GM21381 (cell line): ENCODE measurements around the gene ZCCHC24.
"Not testable (repeated sequence)": the region's sequence is repeated elsewhere in the genome, so short reads cannot be mapped to it uniquely, and the experiment has no call there.

ENCODE experiments used
- ATAC-seq: cut with Tn5 transposase; IDR thresholded peaks from one replicate; pipeline ENCODE4 v1.9.1; 2021; ENCODE audit warnings: mild to moderate bottlenecking, moderate library complexity; ENCODE audit not compliant: unreplicated experiment

The ZCCHC24 gene

DNA sequence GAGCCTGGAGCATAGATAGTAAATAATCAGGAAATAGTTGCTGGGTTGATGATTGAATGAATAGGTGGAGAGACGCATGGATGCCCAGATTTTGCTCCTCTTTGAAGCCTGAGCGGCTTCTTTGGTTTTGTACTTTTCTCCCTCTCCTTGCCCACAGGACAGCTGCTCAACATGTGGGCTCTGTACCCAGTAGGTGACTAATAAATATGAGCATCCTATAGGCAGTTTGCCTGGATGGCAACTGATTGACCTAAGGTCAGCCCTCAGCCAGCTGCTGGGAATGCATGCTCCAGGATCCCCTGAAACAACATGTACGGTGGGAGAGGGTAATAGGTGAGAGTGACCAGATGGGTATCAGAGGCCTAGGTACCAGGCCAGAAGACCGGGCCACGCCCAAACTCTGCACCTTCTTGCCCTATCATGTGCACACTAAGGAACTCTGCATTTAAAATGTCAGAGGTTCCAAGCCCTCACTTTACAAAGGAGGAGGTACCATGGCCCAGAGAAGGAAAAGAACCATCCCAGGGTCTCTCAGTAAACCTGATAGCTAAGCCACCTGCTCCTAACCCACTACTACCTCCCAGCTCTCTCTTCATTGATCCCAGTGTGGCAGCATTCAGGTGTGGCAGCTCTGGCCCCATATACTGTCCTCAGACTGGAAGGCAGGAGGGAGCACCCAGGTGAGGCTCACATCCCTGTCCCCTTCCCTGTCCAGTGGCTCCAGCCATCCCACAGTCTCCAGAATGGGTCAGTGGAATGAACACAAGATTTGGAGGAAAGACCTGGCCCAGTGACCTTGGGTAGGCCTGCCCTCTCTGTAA, 2.7 kb upstream of the ZCCHC24 start:
- no peak for ATAC-seq

DNA sequence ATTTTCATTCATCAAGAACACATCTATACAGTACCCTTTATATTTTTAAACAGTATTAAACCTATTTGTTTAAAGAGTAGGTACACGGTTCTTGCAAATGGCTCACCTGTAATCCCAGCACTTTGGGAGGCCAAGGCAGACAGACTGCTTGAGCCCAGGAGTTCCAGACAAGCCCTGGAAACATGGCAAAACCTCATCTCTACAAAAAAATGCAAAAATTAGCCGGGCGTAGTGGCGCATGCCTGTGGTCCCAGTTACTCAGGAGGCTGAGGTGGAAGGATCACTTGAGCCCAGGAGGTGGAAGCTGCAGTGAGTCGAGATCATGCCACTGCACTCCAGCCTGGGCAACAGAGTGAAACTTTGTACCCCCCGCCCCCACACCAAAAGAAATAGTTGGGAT, 1.8 kb upstream of the ZCCHC24 start:
- not testable (repeated sequence) for ATAC-seq

DNA sequence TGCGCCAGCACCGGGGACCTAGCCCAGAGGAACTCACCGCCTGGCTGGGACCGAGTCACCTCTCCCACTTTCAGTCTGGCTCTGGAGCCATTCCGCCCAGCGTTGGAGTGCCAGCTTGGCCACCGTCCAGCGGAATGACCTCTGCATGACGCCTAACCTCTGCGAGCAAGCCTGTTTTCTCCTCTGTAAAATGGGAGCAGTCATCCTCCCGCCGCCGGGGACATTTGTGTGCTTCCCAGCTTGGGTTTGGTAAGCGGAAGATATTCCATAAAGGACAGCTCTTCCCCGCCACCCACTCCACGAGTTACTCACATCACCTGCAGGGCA, 1.3 kb upstream of the ZCCHC24 start:
- ATAC-seq: no peak

DNA sequence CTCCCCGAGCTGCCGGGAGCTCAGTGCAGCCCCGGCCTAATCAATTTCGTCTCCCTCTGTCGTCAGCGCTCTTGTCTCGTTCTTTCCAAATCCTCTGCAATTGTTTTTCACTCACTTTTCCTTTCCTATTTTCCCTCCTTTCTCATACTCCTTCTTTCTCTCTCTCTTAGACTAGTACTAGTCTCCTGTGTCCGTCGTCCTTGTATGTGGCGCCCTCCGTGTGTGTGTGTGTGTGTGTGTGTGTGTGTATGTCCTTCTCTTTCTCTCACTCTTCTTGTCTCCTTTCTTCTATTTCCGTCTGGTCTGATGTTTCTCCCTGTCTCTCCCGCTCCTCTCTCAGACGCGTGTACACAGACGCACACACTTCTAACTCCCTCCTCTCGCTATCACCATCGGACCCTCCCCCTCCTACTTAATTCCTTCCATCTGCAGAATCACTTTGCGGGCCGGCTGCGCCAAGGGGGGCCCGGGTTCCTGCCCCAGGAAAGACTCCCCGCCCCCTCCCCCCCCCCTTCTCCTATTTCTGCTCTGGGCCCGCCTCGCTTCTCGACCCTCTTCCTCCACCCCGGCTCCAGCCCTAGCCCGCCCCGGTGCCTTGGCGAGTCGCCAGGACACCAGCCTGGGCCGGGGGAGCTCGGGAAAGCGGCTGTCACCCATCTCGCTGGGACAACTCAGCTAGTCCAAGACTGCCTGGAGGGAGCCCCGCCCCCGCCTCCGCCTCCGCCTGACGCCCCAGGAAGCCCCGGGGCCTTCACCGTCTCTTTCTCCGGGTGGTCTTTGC, 743 bp upstream of the ZCCHC24 start:
- peak; percentile 4 for ATAC-seq

DNA sequence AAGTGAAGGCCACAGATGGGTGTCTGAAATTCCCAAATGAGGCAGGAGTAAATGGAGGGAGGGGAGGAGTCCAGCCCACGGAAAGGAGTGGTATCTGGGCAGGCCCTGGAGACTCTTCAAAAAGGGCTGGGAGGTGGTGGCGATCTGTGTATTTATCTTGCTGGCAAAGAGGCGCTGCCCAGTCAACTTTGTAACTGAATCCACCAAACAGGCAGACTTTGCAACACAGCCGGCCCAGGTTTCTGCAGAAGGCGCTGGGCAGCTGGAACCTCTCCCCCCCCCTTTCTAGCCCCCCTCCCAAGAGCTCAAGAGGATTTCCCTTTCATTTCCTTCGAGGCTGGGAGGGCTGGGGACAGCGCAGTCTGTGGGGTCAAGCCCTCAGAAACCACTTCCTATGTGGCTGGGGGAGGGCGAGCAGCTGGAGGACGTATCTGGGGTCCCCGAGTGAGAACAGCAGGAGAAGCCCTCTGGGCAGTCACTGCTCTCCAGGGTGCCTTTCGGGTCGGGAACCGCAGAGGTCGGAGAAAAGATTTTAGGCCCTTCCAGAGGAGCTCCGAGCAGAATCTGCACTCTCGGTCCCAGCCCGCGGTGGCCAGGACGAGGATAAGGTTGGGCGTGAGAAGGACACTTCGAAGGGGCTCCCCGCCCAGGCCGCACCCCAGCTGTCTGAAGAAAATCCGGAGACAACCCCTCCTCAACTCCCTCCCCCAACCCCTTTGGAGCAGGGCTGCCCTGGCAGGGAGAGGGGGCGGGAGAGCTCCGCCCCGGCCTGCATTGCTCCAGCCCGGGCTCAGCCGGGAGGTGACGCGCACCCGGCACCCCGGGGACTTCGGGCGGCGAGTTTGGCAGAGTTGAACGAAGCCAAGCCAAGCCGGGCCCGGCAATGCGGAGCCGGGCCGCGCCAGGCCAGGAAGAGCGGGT, 965 bp downstream of the ZCCHC24 start:
- peak; percentile 17 for ATAC-seq

DNA sequence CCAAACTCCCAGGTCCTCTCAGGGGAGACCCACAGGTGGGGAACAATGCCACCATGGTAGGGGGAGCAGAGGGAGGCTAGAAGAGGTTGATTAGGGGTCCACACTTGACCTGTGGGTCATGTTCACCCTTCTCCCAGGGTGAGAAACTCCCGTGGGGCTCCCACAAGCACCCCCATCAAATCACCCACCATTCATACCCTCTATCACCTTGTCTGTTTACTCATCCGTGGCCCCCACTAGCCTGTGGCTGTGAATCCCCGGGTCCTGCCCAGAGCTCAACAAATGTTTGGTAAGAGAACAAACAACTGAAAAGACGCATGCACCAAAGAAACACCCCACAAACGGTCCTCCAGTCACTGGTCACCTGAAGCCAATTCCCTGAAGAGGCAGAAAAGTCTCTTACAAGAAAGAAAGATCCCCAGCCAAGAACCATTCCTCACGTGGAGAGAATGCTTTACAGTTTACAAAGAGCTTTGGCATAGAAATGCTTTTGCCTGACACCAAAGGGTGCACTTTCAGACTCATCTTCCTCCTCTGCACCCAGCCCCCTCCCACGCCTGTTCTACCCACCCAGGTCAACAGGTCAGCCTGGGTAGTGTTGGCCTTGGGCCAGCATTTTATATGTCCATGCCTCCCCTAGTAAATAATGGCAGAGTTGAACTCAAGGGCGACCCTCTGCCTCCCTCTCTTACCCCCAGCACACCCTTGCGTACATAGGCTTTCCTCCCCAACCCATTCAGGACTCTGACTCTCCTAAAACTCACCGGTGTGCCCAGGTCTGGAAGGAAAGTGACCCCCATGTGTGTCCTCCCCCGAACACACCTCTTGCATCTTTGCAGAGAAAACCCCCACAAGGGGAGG, 1.9 kb downstream of the ZCCHC24 start:
- ATAC-seq: no peak

DNA sequence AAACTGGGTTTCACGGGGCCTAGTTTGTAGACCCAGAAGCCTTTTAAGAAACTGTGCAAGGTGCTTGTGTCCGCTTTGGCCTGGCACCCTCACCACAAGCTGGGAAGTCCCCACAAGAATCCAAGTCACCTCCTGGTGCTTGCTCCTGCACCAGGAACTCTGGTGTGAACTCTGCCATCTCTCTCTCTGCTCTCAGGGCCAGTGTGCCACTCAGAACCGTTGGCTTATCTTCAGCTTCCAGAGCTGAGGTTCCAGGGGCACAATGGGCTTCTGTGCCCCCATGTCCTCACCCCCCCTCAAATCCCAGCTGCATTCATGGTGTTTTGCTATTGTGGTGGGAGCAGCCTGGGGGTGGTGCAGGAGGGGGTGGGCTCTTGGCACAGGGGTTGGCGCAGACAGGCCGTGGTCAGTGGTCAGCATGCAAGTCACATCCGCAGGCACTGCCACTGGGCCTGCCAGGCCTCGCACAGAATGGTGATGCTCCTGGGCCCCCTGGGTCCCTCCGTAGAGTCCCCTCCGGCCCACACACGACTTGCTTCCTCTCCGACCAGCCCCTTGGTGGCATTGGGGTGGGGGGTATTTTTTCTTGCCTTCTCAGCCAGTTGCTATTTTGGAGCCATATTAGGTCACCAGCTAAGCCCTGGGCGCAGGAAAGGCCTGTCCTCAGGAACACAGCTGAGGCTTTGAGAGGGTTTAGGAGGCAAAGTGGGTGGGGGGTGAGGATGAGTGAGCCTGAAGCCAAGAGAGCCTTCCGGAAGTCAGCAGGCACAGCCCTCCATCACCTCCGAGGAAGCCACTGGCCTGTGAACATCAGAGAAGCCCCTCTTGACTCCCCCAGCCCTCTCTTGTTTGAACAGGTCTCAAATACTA, 3.0 kb downstream of the ZCCHC24 start:
- ATAC-seq: no peak

DNA sequence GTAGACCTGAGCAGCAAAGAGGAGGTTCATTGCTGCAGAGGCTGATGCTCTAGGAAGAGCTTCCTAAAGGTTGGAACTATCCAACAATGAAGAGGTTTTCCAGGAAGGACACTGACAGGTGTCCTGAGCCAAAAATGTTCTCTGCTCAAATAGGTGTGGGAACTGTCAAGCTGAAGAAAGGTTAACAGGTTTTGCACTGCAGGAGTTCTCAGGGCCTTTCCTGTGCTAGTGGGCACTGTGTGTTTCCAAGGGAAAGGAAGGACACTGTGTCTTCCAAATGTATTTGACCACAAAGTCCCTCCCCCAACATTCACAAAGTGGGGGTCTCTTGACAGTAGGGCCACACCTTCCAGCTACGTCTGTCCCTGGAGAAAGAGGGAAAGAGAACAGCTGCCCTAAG, 4.0 kb downstream of the ZCCHC24 start:
- no peak for ATAC-seq

DNA sequence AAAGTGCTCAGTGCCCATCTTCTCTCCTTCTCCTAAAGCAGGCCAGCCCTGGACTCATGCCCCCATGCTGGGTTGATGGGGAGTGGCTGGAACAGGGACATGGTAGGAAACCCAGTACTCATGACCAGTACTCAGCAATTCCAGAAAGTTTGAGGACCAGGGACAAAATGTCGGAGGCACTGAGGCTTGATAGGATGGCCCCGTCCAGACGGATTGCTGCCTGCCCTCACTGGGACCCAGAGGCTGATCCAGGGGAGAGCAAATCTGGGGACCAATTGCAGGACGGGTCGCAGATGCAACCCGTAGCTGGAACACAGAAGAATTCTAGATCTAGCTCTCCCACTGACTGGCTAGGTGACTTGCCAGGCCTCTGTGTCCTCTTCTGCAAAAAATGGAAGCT, 5.1 kb downstream of the ZCCHC24 start:
- no peak for ATAC-seq

DNA sequence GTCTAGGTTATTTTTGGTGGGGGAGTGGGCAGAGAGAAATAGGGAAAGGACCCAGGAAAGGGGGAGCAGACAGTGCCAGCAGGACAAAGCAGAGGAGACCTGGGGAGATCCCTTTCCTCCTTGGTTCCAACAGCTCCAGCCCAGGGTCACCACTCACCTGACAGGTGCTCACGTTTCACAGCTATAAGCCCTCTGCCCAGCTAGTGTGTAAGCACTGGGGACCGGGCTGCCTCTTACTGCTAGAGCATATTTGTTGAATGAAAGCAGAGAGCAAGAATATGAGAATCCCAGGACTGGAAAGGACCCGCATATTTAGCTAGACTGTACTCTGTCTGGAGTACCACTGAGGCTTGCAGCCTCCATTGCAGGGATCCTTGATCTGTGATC, 6.7 kb downstream of the ZCCHC24 start:
- ATAC-seq: no peak

DNA sequence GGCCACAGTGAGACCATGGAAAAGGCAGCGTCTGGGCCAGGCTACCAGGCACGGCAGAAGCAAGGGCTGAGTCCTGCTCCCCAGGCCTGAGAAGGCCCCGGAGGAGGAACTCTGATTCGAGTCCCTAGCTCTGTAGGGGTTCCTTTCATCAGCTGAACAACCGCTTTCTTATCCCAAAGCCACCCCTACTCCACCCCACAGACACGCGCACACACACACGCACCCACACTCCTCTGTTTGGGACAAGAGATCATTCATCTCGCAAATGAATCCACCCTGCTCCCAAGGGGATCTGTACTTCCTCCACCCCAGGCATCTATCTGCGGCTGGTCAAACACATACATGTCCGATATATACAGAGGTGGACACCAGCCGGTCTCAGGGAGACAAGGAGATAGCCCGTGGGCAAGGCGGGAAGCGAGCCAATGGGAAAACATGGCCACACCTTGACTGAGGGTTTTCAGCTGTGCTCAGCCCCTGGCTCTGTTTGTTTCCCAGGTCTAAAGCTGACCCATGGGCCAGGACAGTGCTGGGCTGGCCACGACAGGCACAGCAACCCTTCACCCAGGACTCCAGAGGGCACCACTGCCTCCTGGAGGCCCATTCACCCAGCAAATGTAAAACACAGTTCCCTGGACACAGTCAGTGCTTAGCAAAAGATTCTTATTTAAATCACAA, 7.3 kb downstream of the ZCCHC24 start:
- no peak for ATAC-seq

DNA sequence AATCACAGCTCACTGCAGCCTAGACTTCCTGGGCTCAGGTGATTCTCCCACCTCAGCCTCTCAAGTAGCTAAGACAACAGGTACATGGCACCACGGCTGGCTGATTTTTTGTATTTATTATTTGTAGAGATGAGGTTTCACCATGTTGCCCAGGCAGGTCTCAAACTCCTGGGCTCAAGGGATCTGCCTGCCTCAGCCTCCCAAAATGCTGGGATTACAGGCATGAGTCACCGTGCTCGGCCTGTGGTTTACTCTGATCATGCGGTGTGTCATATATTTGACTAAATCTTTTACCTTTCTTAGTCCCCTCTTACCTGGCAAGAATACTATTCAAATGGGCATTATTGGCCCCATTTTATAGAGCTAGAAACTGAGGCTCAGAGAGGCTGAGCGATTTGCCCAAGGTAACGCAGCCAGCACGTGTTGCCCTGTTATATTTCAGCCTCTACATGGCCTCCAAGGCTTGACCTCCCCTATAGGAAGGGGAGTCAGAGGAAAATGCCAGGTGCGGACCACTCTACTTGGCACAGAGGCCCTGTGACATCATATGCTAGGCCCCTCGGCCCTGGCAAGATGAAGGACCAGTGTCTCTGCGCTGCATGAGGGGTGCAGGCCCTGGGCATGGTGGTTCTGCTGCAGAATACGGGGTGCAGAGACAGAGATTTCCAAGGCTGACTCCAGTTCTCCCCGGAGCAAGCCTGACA, 8.2 kb downstream of the ZCCHC24 start:
- ATAC-seq: no peak

DNA sequence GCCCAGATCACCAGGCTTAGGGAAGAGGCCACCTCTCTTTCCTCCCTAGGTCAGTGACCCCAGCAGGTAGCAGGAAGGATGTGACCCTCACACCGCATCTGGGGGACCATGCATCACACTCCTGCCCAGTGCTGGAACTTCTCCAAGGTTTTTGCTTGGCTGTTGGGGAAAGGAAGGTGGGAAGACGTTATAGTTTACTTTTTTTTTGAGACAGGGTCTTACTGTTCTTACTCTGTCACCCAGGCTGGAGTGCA, 8.6 kb downstream of the ZCCHC24 start:
- no peak for ATAC-seq

DNA sequence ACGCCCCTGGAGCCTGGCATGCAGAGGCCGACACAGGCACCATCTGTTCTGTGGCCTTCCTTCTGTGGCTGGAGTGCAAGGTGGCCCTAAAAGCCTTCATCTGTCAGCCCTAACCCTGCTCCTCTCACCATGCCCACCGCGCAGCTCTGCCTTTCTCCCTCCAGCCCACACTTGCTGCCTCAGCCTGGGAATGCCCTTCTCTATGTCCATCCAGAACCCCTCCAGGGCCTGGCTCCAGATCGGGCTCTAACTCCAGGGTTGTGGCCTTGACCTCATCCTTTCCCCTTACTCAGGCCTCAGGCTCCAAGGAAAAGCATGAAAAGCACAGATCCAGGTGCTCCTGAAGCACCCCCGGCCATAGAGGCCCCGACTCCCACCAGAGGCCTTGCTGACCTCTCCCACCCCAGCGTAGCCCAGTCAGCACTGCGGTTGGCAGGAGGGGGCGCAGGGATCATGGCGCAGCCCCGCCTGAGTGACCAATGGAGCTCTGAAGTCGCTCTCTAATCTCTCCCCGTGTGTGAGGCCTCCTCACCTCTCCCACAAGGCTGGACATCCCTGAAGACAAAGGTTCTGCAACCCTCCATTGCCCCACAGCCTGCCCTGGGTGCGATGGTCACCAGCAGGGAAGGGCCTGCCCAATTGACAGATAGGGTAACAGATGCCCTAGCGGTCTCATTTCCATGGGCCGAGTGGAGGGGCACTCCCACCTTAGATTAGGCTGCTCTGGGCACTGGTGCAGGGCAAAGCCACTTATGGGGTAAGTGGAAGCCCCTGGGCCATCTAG, 9.2 kb downstream of the ZCCHC24 start:
- ATAC-seq: no peak

DNA sequence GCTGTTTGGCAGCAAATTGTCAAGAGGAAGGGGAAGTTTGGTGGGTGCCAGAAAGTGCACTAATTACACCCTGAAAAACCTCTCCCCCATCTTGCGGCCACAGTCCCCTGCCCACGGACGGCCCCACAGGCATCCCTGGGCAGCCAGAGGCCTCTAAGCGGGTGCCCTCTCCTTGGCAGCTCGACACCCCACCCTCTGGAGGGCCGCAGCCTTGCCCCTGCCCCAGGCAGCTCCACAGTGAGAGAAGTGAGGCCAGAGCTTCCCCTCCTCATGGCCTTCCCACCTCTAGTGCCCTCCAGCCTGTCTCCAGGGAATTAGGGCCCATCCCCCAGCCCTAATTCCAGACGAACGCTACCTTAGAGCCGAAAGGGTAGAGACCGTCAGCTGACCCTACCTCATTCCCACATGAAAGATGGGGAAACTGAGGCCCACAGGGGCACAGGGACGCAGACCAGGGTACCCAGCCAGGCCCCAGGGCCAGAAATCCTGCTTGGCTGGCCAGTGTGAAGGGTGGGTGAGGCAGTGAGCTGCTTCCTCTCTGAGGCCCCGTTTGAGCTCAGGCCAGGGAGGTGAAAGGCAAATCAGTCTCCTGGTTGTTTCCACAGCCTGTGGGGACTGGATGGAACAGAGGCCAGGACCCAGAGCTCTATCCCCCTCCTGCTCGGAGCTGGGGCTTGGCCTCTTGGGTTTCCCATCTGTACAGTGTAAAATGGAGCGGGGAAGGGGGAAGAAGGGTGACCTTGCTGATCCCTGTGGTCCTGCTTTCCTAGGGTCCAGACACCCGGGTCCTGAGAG, 10.0 kb downstream of the ZCCHC24 start:
- ATAC-seq: no peak

DNA sequence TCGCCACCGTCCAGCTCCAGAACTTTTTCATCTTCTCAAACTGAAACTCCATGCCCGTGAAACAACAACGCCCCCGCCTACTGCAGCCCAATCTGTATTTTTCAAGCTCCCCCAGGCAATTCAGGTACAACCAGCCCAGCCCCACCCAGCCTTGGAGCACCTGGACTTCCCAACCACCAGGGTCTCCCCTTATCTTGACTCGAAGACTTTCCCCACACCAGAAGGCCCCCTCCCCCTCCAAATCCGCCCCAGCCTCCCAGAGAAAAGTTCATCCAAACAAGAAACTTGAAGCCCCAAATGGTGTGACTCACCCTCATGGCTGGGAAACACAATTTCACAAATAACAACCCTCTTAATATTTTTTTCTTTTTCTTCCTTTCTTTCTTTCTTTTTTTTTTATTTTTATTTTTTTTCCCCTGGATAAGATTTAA, 10.6 kb downstream of the ZCCHC24 start:
- no peak for ATAC-seq

DNA sequence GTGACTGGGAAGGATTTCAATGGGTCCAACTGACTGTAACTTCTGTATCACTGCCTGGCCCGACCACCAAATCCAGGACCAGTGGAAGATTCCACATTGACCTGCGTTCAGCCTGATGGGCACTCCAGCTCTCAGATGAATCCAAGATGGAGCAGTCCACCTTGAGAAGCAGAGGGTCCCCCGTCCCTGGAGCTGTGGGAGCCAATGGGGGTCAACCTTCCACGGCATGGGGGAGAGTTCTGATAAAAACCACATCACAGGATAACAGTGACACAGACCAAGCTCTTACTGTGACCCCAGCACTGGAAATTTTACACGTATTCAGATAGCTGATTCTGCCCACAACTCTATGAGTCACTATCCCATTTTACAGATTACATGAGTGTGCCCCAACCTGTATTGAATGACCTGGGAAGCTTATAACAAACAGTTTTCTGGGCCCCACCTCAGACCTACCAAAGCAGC, 11.2 kb downstream of the ZCCHC24 start:
- ATAC-seq: no peak
